H1 (cell line): ENCODE data around the gene LCAT. TPM values are rescaled to one million over a fixed set of nuclear protein-coding genes. Genes with fewer than 3 reads are reported as not detected.

Experiments used
- CTCF ChIA-PET: fragments of 300-600 bp; sonication (Branson Sonifier 250); formaldehyde crosslinking; loops from one replicate; lab custom pipeline; 2021; ENCODE audit not compliant: partially characterized antibody; lab: Charles Lee
- POLR2A ChIA-PET: fragments of 300-600 bp; sonication (Branson Sonifier 250); formaldehyde crosslinking; loops from one replicate; lab custom pipeline; 2021; ENCODE audit warnings: inconsistent platforms; ENCODE audit not compliant: partially characterized antibody; lab: Charles Lee
- DNase-seq, 2 experiments: peaks; one replicate each; pipeline versions ENCODE4 v3.0.0 to v3.0.0-alpha.2; 2010 to 2022; ENCODE audit warnings: low spot score in 2 of 2, low read depth in 1 of 2, mixed read lengths in 1 of 2
- FAIRE-seq: peaks from 2 replicates; lab custom pipeline; 2011; peaks lifted over from hg19 to GRCh38; lab: Jason Lieb, UNC
- H2AFZ ChIP-seq: 2 replicates; pipeline ENCODE4 v1.8.1; 2012; ENCODE audit warnings: low read length, inconsistent platforms
- H2AK5ac ChIP-seq: 2 replicates; pipeline ENCODE4 v1.6.1; 2013; ENCODE audit warnings: low read depth, low read length
- H2BK120ac ChIP-seq: replicated peaks from 2 replicates; pipeline ENCODE3; 2013; ENCODE audit warnings: low read depth, low read length, inconsistent platforms
- H2BK12ac ChIP-seq: 2 replicates; pipeline ENCODE4 v1.6.1; 2013; ENCODE audit warnings: low read depth, low read length
- H2BK15ac ChIP-seq: 2 replicates; pipeline ENCODE4 v1.6.1; 2013; ENCODE audit warnings: low read length
- H2BK20ac ChIP-seq: 2 replicates; pipeline ENCODE4 v1.6.1; 2013; ENCODE audit warnings: low read length
- H2BK5ac ChIP-seq: 2 replicates; pipeline ENCODE4 v1.6.1; 2013; ENCODE audit warnings: low read depth, low read length
- H3K14ac ChIP-seq: 2 replicates; pipeline ENCODE4 v1.6.1; 2013; ENCODE audit warnings: inconsistent platforms; ENCODE audit not compliant: insufficient read length
- H3K18ac ChIP-seq: 2 replicates; pipeline ENCODE4 v1.6.1; 2013; ENCODE audit warnings: low read length; ENCODE audit errors: extremely low read depth
- H3K23ac ChIP-seq: 2 replicates; pipeline ENCODE4 v1.6.1; 2013; ENCODE audit warnings: inconsistent platforms; ENCODE audit not compliant: insufficient read length
- H3K23me2 ChIP-seq: 2 replicates; pipeline ENCODE4 v1.6.1; 2013; ENCODE audit warnings: low read depth, low read length
- H3K27ac ChIP-seq: 2 replicates; pipeline ENCODE4 v1.6.1; 2011; ENCODE audit warnings: low read depth, low read length, inconsistent platforms
- H3K27me3 ChIP-seq, 4 experiments: replicated peaks in 1 of 4; 1 replicate in 1 of 4; 2 replicates in 3 of 4; pipeline versions ENCODE4 v1.6.1 to v1.8.1; 2011 to 2013; ENCODE audit warnings: low read length in 3 of 4, mild to moderate bottlenecking in 3 of 4, inconsistent platforms in 2 of 4, mixed read lengths in 2 of 4, moderate library complexity in 1 of 4; ENCODE audit not compliant: control insufficient read depth in 3 of 4, insufficient read depth in 3 of 4; ENCODE audit errors: extremely low read depth in 1 of 4
- H3K36me3 ChIP-seq, 4 experiments: 2 replicates each; pipeline versions ENCODE4 v1.6.1 to v1.8.1; 2011 to 2013; ENCODE audit warnings: mild to moderate bottlenecking in 4 of 4, low read length in 3 of 4, moderate library complexity in 2 of 4, control low read depth in 1 of 4, inconsistent platforms in 1 of 4; ENCODE audit not compliant: insufficient read depth in 4 of 4, control insufficient read depth in 2 of 4
- H3K4ac ChIP-seq: replicated peaks from 2 replicates; pipeline ENCODE3; 2013; ENCODE audit warnings: low read length, low read depth, mixed read lengths, inconsistent platforms; ENCODE audit not compliant: insufficient read length
- H3K4me1 ChIP-seq, 4 experiments: replicated peaks in 1 of 4; 1 replicate in 1 of 4; 2 replicates in 3 of 4; pipeline versions ENCODE4 v1.6.1 to v1.8.1; 2011 to 2013; ENCODE audit warnings: low read length in 3 of 4, inconsistent platforms in 2 of 4, mixed read lengths in 1 of 4; ENCODE audit not compliant: insufficient read depth in 4 of 4, control insufficient read depth in 3 of 4
- H3K4me2 ChIP-seq, 2 experiments: 2 replicates each; pipeline versions ENCODE4 v1.6.1 to v1.8.1; 2011 to 2013; ENCODE audit warnings: low read depth in 2 of 2, low read length in 2 of 2, control low read depth in 1 of 2, inconsistent platforms in 1 of 2, mild to moderate bottlenecking in 1 of 2; ENCODE audit not compliant: insufficient read depth in 1 of 2
- H3K4me3 ChIP-seq, 4 experiments: fragments of 200-600, 300-600 bp in 1 of 4; sonication (generic), shearing (Covaris generic), sonication (Bioruptor Twin) in 1 of 4; 2 replicates each; pipeline versions ENCODE4 v1.5.1 to v1.8.1; 2011 to 2016; ENCODE audit warnings: low read length in 4 of 4, low read depth in 3 of 4, control low read depth in 2 of 4, inconsistent platforms in 2 of 4, mild to moderate bottlenecking in 2 of 4, mixed read lengths in 1 of 4, moderate library complexity in 1 of 4; ENCODE audit not compliant: insufficient read depth in 2 of 4; ENCODE audit errors: extremely low read depth in 1 of 4
- H3K56ac ChIP-seq: replicated peaks from 2 replicates; pipeline ENCODE3; 2013; ENCODE audit warnings: low read depth, mild to moderate bottlenecking, mixed read lengths, low read length, inconsistent platforms; ENCODE audit not compliant: insufficient read length
- H3K79me1 ChIP-seq: 2 replicates; pipeline ENCODE4 v1.6.1; 2013; ENCODE audit warnings: low read depth, low read length, control low read depth
- H3K79me2 ChIP-seq, 2 experiments: 2 replicates each; pipeline versions ENCODE4 v1.6.1 to v1.8.1; 2012 to 2013; ENCODE audit warnings: low read length in 2 of 2, mild to moderate bottlenecking in 2 of 2, inconsistent platforms in 1 of 2; ENCODE audit not compliant: insufficient read depth in 2 of 2, control insufficient read depth in 1 of 2
- H3K9ac ChIP-seq, 4 experiments: replicated peaks in 1 of 4; 1 replicate in 1 of 4; 2 replicates in 3 of 4; pipeline versions ENCODE4 v1.6.1 to v1.8.1; 2011 to 2013; ENCODE audit warnings: low read depth in 3 of 4, low read length in 3 of 4, control low read depth in 2 of 4, mild to moderate bottlenecking in 2 of 4, moderate library complexity in 2 of 4, inconsistent platforms in 1 of 4; ENCODE audit errors: extremely low read depth in 1 of 4
- H3K9me3 ChIP-seq, 2 experiments: 2 replicates each; pipeline versions ENCODE4 v1.6.1 to v1.8.1; 2012 to 2013; ENCODE audit warnings: mild to moderate bottlenecking in 2 of 2, moderate library complexity in 2 of 2, control low read depth in 1 of 2, inconsistent platforms in 1 of 2, low read depth in 1 of 2, low read length in 1 of 2, mixed read lengths in 1 of 2; ENCODE audit not compliant: insufficient read depth in 2 of 2
- H4K20me1 ChIP-seq, 2 experiments: replicated peaks in 1 of 2; 2 replicates each; pipeline versions ENCODE3 to v1.8.1; 2011 to 2013; ENCODE audit warnings: inconsistent platforms in 2 of 2, low read length in 2 of 2, mild to moderate bottlenecking in 1 of 2; ENCODE audit not compliant: insufficient read depth in 2 of 2, control insufficient read depth in 1 of 2
- H4K5ac ChIP-seq: 2 replicates; pipeline ENCODE4 v1.6.1; 2013; ENCODE audit warnings: low read length, low read depth, mixed read lengths, inconsistent platforms; ENCODE audit not compliant: insufficient read length
- H4K8ac ChIP-seq: 2 replicates; pipeline ENCODE4 v1.8.0; 2013; ENCODE audit warnings: mild to moderate bottlenecking, moderate library complexity, low read length, inconsistent platforms; ENCODE audit not compliant: insufficient read depth; ENCODE audit errors: extremely low read depth
- H4K91ac ChIP-seq: replicated peaks from 2 replicates; pipeline ENCODE3; 2013; ENCODE audit warnings: low read length, mixed read lengths, inconsistent platforms; ENCODE audit not compliant: insufficient read length
- HDAC6 ChIP-seq: IDR thresholded peaks from one replicate; pipeline ENCODE4 v1.7.1; 2012; ENCODE audit warnings: low read depth, mild to moderate bottlenecking, inconsistent platforms, low read length, moderate library complexity
- JUN ChIP-seq: IDR thresholded peaks from 2 replicates; pipeline ENCODE4 v1.6.1; 2011; ENCODE audit warnings: low read depth, mild to moderate bottlenecking, improper control_type of control experiment, low read length
- NANOG ChIP-seq: IDR thresholded peaks from 2 replicates; pipeline ENCODE4 v1.6.1; 2011; ENCODE audit warnings: low read length, low read depth, mild to moderate bottlenecking, inconsistent platforms; ENCODE audit not compliant: insufficient read depth, poor library complexity, severe bottlenecking
- POU5F1 ChIP-seq: IDR thresholded peaks from 2 replicates; pipeline ENCODE4 v1.6.1; 2011; ENCODE audit warnings: low read depth, mild to moderate bottlenecking, low read length, moderate library complexity
- RXRA ChIP-seq: IDR thresholded peaks from 2 replicates; pipeline ENCODE4 v1.6.1; 2011; ENCODE audit warnings: low read depth, mild to moderate bottlenecking, low read length, moderate library complexity; ENCODE audit not compliant: insufficient read depth
- SIRT6 ChIP-seq: IDR thresholded peaks from one replicate; pipeline ENCODE4 v1.7.1; 2012; ENCODE audit warnings: low read length, inconsistent platforms
- SIX5 ChIP-seq: IDR thresholded peaks from 2 replicates; pipeline ENCODE4 v1.6.1; 2011; ENCODE audit warnings: mild to moderate bottlenecking, low read depth, low read length
- SUZ12 ChIP-seq: fragments of 200-600 bp; sonication (generic); IDR thresholded peaks from 2 replicates; pipeline ENCODE4 v1.6.1; 2012; ENCODE audit warnings: mild to moderate bottlenecking, inconsistent platforms, low read length, moderate library complexity, mixed read lengths
- TBP ChIP-seq: IDR thresholded peaks from 2 replicates; pipeline ENCODE4 v1.6.1; 2011; ENCODE audit warnings: low read depth, low read length, improper control_type of control experiment
- WGBS, 2 experiments: shearing (Covaris generic) in 1 of 2; methylation state at CpG; one replicate each; pipeline versions ENCODE4 v1.1.6 to v1.1.7; 2013 to 2015; ENCODE audit warnings: low lambda C conversion rate in 2 of 2, mixed read lengths in 2 of 2, inconsistent platforms in 1 of 2, low coverage in 1 of 2, missing lambda C conversion rate in 1 of 2; ENCODE audit not compliant: insufficient replicate concordance in 2 of 2, insufficient coverage in 1 of 2, insufficient read length in 1 of 2; ENCODE audit errors: extremely low coverage in 1 of 2, missing lambda C conversion rate in 1 of 2; 5-methylcytosine and 5-hydroxymethylcytosine counted together
- polyA plus RNA-seq, 7 experiments: library from polyadenylated mRNA; depleted of rRNA in 3 of 7; stranded (reverse) in 5 of 7; unstranded in 2 of 7; fragments of >200 nt in 5 of 7; fragments of 200-250 nt in 2 of 7; gene quantifications; 1 replicate in 5 of 7; 2 replicates in 1 of 7; 4 replicates in 1 of 7; pipeline versions ENCODE4 v1.2.1 to v1.2.3, GENCODE V29; 2011 to 2013; ENCODE audit warnings: missing spikeins in 2 of 7, mixed read lengths in 2 of 7
- total RNA-seq: library from RNA; stranded (reverse); fragmentation: NEBNext Ultra II Directional; extraction: Animal tissue kit (Norgen Biotek cat#: 25700); gene quantifications from 2 replicates; pipeline ENCODE4 v1.2.1, GENCODE V29; 2021
- TF ChIP-seq, protein P1 (sequence below): IDR thresholded peaks from 2 replicates; pipeline ENCODE4 v1.6.1; 2012; ENCODE audit warnings: low read length, inconsistent platforms
- TF ChIP-seq, protein P2 (sequence below): IDR thresholded peaks from 2 replicates; pipeline ENCODE4 v1.6.1; 2012; ENCODE audit warnings: inconsistent platforms

LCAT gene
- total and polyA plus RNA-seq, 2 of the 8 experiments (the other 6 are each of a cell fraction or from before 2014, with no cell fraction given) = 9.4 to 19.6 TPM

DNA sequence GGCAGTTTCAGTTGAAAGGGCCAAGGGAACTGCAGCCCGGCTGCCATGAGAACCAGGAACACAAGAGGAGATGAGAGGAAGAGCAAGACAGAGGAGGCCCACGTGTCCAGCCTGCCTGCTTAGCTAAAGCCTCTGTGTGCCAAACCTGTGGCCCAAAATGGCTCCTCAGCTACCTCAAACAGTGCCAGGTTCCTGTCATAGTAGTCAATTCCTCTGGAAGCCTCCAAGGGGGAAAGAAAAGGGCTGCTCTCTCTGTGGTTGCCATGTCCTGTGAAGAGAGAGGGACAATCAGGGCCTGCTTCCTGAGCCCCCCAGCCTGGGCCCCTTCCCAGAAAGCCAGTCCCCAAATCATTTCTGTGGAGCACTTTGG lies 19.4 kb upstream of the LCAT start:
- H3K9ac ChIP-seq = no peak overlapping the region
- H3K4ac ChIP-seq = no peak overlapping the region
- 96% methylated on average over 2 of the region's 2 CpGs; no CpG with 5 or more reads in 1 of the 2 experiments for WGBS, 2 experiments
- DNase-seq (no peak), FAIRE-seq (no peak)
- H3K56ac ChIP-seq = no peak overlapping the region
- peak overlapping the region; percentile 36; the same call in 1 of the 2 replicates for H4K8ac ChIP-seq
- H3K79me1 ChIP-seq = peaks cover 20% of the 10 kb centered on the region; the same call in 1 of the 2 replicates
- no peak overlapping the region for H2BK5ac ChIP-seq
- no peak overlapping the region for H2AFZ ChIP-seq
- H3K14ac ChIP-seq = no peak overlapping the region
- H3K79me2 ChIP-seq = peaks cover 0 to 4% of the 10 kb centered on the region in 2 experiments; a peak in 2 of 4 replicates
- H3K4me2 ChIP-seq = peak overlapping the region in 1 of 2 experiments; percentile 11; a peak in 1 of 4 replicates
- H3K4me1 ChIP-seq = peaks cover 6 to 25% (median 17%) of the 10 kb centered on the region in 4 experiments
- no peak overlapping the region for H2AK5ac ChIP-seq
- H3K36me3 ChIP-seq = peaks cover 4 to 20% (median 18%) of the 10 kb centered on the region in 4 experiments; a peak in 6 of 8 replicates
- no peaks in the 10 kb centered on the region for H3K9me3 ChIP-seq
- no peak overlapping the region for H2BK120ac ChIP-seq
- no peak overlapping the region for H4K5ac ChIP-seq
- H3K27ac ChIP-seq = no peak overlapping the region
- H4K91ac ChIP-seq = no peak overlapping the region
- H2BK20ac ChIP-seq = no peak overlapping the region
- ChIA-PET CTCF (interaction anchor here (0.7 to 10.9 kb wide), 6 partner anchors 15 to 265 kb away, joined by 3 to 90 read pairs (median 4); partner anchors contain the start of genes LCAT and NRN1L), POLR2A (interaction anchor here (1.1 to 1.6 kb wide), 4 partner anchors 10 to 24 kb away, joined by 3 read pairs; no protein-coding TSS in a partner anchor)
- H3K18ac ChIP-seq = no peak overlapping the region
- H4K20me1 ChIP-seq = peaks cover 4 to 27% of the 10 kb centered on the region in 2 experiments
- H3K23ac ChIP-seq = no peak overlapping the region
- no peak overlapping the region for H2BK12ac ChIP-seq
- H3K4me3 ChIP-seq = no peak overlapping the region
- H3K27me3 ChIP-seq = no peaks in the 10 kb centered on the region
- no peak overlapping the region for H2BK15ac ChIP-seq
- H3K23me2 ChIP-seq = peaks cover 7% of the 10 kb centered on the region; the same call in 1 of the 2 replicates
- TF ChIP-seq POU5F1 (no peak), SIX5 (no peak), SUZ12 (no peak), NANOG (no peak), RXRA (no peak), TBP (no peak), SIRT6 (no peak), HDAC6 (no peak), JUN (no peak)
- TF ChIP-seq, protein P1, sequence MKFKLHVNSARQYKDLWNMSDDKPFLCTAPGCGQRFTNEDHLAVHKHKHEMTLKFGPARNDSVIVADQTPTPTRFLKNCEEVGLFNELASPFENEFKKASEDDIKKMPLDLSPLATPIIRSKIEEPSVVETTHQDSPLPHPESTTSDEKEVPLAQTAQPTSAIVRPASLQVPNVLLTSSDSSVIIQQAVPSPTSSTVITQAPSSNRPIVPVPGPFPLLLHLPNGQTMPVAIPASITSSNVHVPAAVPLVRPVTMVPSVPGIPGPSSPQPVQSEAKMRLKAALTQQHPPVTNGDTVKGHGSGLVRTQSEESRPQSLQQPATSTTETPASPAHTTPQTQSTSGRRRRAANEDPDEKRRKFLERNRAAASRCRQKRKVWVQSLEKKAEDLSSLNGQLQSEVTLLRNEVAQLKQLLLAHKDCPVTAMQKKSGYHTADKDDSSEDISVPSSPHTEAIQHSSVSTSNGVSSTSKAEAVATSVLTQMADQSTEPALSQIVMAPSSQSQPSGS = no peak
- TF ChIP-seq, protein P2, sequence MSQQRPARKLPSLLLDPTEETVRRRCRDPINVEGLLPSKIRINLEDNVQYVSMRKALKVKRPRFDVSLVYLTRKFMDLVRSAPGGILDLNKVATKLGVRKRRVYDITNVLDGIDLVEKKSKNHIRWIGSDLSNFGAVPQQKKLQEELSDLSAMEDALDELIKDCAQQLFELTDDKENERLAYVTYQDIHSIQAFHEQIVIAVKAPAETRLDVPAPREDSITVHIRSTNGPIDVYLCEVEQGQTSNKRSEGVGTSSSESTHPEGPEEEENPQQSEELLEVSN = no peak
